ENCODE measurements around the gene PARP1. TPM values are rescaled to one million over a fixed set of nuclear protein-coding genes. Genes with fewer than 3 reads are reported as not detected.

The PARP1 gene
- total RNA-seq, 1 donor from 2014 or later, result 86.3 TPM

DNA sequence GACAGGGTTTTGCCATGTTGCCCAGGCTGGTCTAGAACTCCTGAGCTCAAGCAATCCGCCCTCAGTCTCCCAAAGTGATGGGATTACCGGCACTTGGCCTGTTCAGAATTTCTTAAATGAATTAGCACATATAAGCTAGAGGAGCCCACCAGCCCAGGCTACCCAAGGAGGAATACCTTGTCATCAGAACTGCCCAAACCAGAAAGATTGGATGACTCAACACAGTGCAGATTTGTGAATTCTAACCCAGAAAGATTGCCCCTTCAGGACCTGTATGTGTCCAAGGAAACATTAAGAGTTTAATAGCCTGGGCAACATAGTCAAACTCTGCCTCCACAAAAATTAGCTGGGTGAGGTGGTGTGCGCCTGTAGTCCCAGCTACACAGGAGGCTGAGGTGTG lies 84.9 kb downstream of the PARP1 start:
- no peaks in the 10 kb centered on the region for H3K9me3 Mint-ChIP-seq (ENCODE audit: unreplicated experiment)
- no peak for DNase-seq (ENCODE audit: extremely low spot score, unreplicated experiment)
- peaks cover 16% of the 10 kb centered on the region for H3K27me3 Mint-ChIP-seq (ENCODE audit: unreplicated experiment)
- H3K4me3 Mint-ChIP-seq (ENCODE audit: unreplicated experiment), result no peak overlapping the region
- no peaks in the 10 kb centered on the region for H3K4me1 Mint-ChIP-seq (ENCODE audit: unreplicated experiment)
- H3K27ac Mint-ChIP-seq (ENCODE audit: unreplicated experiment), result no peak overlapping the region
- H3K36me3 Mint-ChIP-seq (ENCODE audit: unreplicated experiment), result no peaks in the 10 kb centered on the region
- TF ChIP-seq, protein P1, sequence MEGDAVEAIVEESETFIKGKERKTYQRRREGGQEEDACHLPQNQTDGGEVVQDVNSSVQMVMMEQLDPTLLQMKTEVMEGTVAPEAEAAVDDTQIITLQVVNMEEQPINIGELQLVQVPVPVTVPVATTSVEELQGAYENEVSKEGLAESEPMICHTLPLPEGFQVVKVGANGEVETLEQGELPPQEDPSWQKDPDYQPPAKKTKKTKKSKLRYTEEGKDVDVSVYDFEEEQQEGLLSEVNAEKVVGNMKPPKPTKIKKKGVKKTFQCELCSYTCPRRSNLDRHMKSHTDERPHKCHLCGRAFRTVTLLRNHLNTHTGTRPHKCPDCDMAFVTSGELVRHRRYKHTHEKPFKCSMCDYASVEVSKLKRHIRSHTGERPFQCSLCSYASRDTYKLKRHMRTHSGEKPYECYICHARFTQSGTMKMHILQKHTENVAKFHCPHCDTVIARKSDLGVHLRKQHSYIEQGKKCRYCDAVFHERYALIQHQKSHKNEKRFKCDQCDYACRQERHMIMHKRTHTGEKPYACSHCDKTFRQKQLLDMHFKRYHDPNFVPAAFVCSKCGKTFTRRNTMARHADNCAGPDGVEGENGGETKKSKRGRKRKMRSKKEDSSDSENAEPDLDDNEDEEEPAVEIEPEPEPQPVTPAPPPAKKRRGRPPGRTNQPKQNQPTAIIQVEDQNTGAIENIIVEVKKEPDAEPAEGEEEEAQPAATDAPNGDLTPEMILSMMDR (IDR thresholded peaks at IDR 0.05), result no peak

DNA sequence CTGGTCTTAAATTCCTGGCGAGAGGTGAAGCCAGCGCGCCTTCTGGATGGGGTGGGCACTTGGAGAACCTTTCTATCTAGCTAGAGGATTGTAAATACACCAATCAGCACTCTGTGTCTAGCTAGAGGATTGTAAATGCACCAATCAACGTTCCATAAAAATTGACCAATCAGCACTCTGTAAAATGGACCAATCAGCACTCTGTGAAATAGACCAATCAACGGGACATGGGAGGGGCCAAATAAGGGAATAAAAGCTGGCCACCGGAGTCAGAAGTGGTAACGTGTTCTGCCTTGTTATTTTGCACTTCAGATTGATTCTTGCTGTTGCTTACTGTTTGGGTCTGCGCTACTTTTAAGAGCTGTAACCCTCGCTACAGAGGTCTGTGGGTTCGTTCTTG lies 87.0 kb downstream of the PARP1 start:
- TF ChIP-seq, protein P1 (IDR thresholded peaks at IDR 0.05), result no peak
- Mint-ChIP-seq H3K4me1 (ENCODE audit: unreplicated experiment) (no peaks in the 10 kb centered on the region), H3K27ac (ENCODE audit: unreplicated experiment) (no peak overlapping the region), H3K4me3 (ENCODE audit: unreplicated experiment) (no peak overlapping the region), H3K9me3 (ENCODE audit: unreplicated experiment) (no peaks in the 10 kb centered on the region), H3K27me3 (ENCODE audit: unreplicated experiment) (peaks cover 27% of the 10 kb centered on the region), H3K36me3 (ENCODE audit: unreplicated experiment) (no peaks in the 10 kb centered on the region)
- no peak for DNase-seq (ENCODE audit: extremely low spot score, unreplicated experiment)

DNA sequence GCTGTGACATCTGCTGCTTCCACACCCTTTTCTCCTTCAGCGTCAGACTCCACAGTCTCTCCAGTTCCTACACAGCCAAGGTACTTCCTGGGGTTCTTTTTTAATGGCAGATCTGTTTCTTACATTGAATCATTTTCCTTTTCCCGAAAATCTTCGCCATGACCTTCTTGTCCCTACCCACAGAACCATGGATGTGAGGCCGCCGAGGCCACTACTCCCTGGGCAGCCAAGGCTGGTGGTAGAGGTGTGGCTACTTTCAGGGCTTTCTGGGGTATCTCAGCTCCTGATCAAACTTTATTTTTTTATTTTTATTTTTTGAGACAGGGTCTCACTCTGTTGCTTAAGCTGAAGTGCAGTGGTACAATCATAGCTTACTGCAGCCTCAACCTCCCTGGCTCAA lies 89.4 kb downstream of the PARP1 start:
- H3K27ac Mint-ChIP-seq (ENCODE audit: unreplicated experiment), result no peak overlapping the region
- H3K4me3 Mint-ChIP-seq (ENCODE audit: unreplicated experiment), result no peak overlapping the region
- H3K36me3 Mint-ChIP-seq (ENCODE audit: unreplicated experiment), result no peaks in the 10 kb centered on the region
- H3K27me3 Mint-ChIP-seq (ENCODE audit: unreplicated experiment), result peaks cover 39% of the 10 kb centered on the region
- H3K4me1 Mint-ChIP-seq (ENCODE audit: unreplicated experiment), result no peaks in the 10 kb centered on the region
- TF ChIP-seq, protein P1 (IDR thresholded peaks at IDR 0.05), result no peak
- peak; percentile 60 for DNase-seq (ENCODE audit: extremely low spot score, unreplicated experiment)
- peaks cover 6% of the 10 kb centered on the region for H3K9me3 Mint-ChIP-seq (ENCODE audit: unreplicated experiment)

DNA sequence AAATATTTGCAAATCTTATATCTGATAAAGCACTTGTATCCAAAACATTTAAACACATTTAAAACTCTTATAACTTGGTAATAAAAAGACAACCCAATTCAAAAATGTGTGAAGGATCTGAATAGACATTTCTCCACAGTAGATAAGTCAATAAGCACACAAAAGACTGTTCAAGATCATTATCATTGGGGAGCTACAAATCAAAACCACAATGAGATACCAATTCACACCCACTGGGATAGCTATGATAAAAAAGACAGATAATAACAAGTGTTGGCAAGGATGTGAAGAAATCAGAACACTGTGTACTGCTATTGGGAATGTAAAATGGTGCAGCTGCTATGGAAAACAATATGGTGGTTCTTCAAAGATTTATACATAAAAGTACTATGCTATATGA lies 93.8 kb downstream of the PARP1 start:
- Mint-ChIP-seq H3K4me1 (ENCODE audit: unreplicated experiment) (peaks cover 7% of the 10 kb centered on the region), H3K9me3 (ENCODE audit: unreplicated experiment) (peaks cover 6% of the 10 kb centered on the region)

DNA sequence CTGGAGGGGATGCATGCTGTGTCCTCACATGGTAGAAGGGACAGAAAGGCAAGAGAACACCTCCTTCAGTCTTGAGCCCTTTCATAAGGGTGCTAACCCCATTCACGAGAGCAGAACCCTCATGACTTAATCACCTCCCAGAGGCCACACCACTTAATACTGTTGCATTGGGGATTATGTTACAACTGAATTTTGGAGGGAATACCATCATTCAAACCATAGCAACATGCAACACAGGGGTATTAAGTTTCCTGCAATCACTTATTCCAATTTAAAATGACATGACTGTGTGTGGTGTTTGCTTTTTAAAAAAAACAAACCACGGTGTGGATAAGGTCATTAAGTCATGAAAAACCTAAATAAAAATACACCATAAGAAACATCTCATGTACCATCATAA lies 95.8 kb downstream of the PARP1 start:
- Mint-ChIP-seq H3K9me3 (ENCODE audit: unreplicated experiment) (peaks cover 6% of the 10 kb centered on the region), H3K4me1 (ENCODE audit: unreplicated experiment) (peaks cover 9% of the 10 kb centered on the region), H3K27me3 (ENCODE audit: unreplicated experiment) (peaks cover 29% of the 10 kb centered on the region), H3K27ac (ENCODE audit: unreplicated experiment) (no peak overlapping the region), H3K36me3 (ENCODE audit: unreplicated experiment) (no peaks in the 10 kb centered on the region), H3K4me3 (ENCODE audit: unreplicated experiment) (no peak overlapping the region)
- TF ChIP-seq, protein P1 (IDR thresholded peaks at IDR 0.05), result no peak
- no peak for DNase-seq (ENCODE audit: extremely low spot score, unreplicated experiment)

More for the DNA sequence above, 93.8 kb downstream of the PARP1 start:
- Mint-ChIP-seq H3K27me3 (ENCODE audit: unreplicated experiment) (peaks cover 38% of the 10 kb centered on the region), H3K27ac (ENCODE audit: unreplicated experiment) (no peak overlapping the region), H3K4me3 (ENCODE audit: unreplicated experiment) (no peak overlapping the region), H3K36me3 (ENCODE audit: unreplicated experiment) (no peaks in the 10 kb centered on the region)
- DNase-seq (ENCODE audit: extremely low spot score, unreplicated experiment), result no peak
- TF ChIP-seq, protein P1 (IDR thresholded peaks at IDR 0.05), result no peak
